Measurements from ENCODE around the gene CDK5RAP2.
A peak's percentile ranks its signal among the peaks of the same experiment; 100 is the strongest.

CDK5RAP2 gene

GRCh38 chr9:120434532-120434931 is 145.4 kb downstream of the CDK5RAP2 start:
- no peak for DNase-seq

- no peak for DNase-seq
Observed at GRCh38 chr9:120433701-120434100, 146.3 kb downstream of the CDK5RAP2 start.

- DNase-seq: no peak
Observed at GRCh38 chr9:120432600-120432999, 147.4 kb downstream of the CDK5RAP2 start.

- DNase-seq: peak; percentile 23
Observed at GRCh38 chr9:120431268-120431667, 148.7 kb downstream of the CDK5RAP2 start.

GRCh38 chr9:120424248-120424647 is 155.7 kb downstream of the CDK5RAP2 start:
- DNase-seq: no peak

- DNase-seq: no peak
Observed at GRCh38 chr9:120423812-120424211, 156.2 kb downstream of the CDK5RAP2 start.

- DNase-seq: no peak
Observed at GRCh38 chr9:120421977-120422376, 158.0 kb downstream of the CDK5RAP2 start.

GRCh38 chr9:120418315-120418714 is 161.7 kb downstream of the CDK5RAP2 start:
- DNase-seq: no peak

- DNase-seq: no peak
Observed at GRCh38 chr9:120416781-120417427, 163.1 kb downstream of the CDK5RAP2 start.

GRCh38 chr9:120413121-120414048 is 166.6 kb downstream of the CDK5RAP2 start:
- no peak for DNase-seq

GRCh38 chr9:120412425-120412951 is 167.5 kb downstream of the CDK5RAP2 start:
- DNase-seq: no peak

- no peak for DNase-seq
Observed at GRCh38 chr9:120411862-120412424, 168.0 kb downstream of the CDK5RAP2 start.

- no peak for DNase-seq
Observed at GRCh38 chr9:120410925-120411501, 169.0 kb downstream of the CDK5RAP2 start.

- DNase-seq: no peak
Observed at GRCh38 chr9:120408680-120409258, 171.2 kb downstream of the CDK5RAP2 start.

- DNase-seq: no peak
Observed at GRCh38 chr9:120405860-120406259, 174.1 kb downstream of the CDK5RAP2 start.

- DNase-seq: no peak
Observed at GRCh38 chr9:120405134-120405533, 174.8 kb downstream of the CDK5RAP2 start.

GRCh38 chr9:120403543-120403856 is 176.5 kb downstream of the CDK5RAP2 start:
- no peak for DNase-seq

- peak; percentile 51 for DNase-seq
Observed at GRCh38 chr9:120402741-120403542, 177.0 kb downstream of the CDK5RAP2 start.

- no peak for DNase-seq
Observed at GRCh38 chr9:120399940-120400339, 180.0 kb downstream of the CDK5RAP2 start.

GRCh38 chr9:120398286-120398685 is 181.7 kb downstream of the CDK5RAP2 start:
- no peak for DNase-seq

GRCh38 chr9:120397453-120397852 is 182.5 kb downstream of the CDK5RAP2 start:
- no peak for DNase-seq

GRCh38 chr9:120396931-120397330 is 183.0 kb downstream of the CDK5RAP2 start:
- DNase-seq: no peak
